GM19099 (cell line): ENCODE data around the gene NFKB1.

Experiments used
- POLR2A ChIP-seq: IDR thresholded peaks from 3 replicates; pipeline ENCODE4 v1.6.1; 2011; ENCODE audit warnings: low read depth; ENCODE audit not compliant: insufficient read length; ENCODE audit errors: extremely low read depth

Gene NFKB1

GRCh38 chr4:102492531-102493241, 8.5 kb upstream of the NFKB1 start:
- TF ChIP-seq POLR2A: no peak

GRCh38 chr4:102493257-102493656, 7.9 kb upstream of the NFKB1 start:
- TF ChIP-seq POLR2A: no peak

GRCh38 chr4:102493794-102494193, 7.4 kb upstream of the NFKB1 start:
- TF ChIP-seq POLR2A: no peak

- TF ChIP-seq POLR2A: no peak
Observed at GRCh38 chr4:102494603-102495002, 6.6 kb upstream of the NFKB1 start.

GRCh38 chr4:102497986-102498385, 3.2 kb upstream of the NFKB1 start:
- no peak for TF ChIP-seq POLR2A

GRCh38 chr4:102500352-102500695, 835 bp upstream of the NFKB1 start:
- no peak for TF ChIP-seq POLR2A

- TF ChIP-seq POLR2A: no peak
Observed at GRCh38 chr4:102501447-102501696, 213 bp downstream of the NFKB1 start.

GRCh38 chr4:102502543-102502818, 1.3 kb downstream of the NFKB1 start:
- no peak for TF ChIP-seq POLR2A

- TF ChIP-seq POLR2A: no peak
Observed at GRCh38 chr4:102503301-102503746, 2.2 kb downstream of the NFKB1 start.

GRCh38 chr4:102503831-102504786, 3.0 kb downstream of the NFKB1 start:
- no peak for TF ChIP-seq POLR2A

GRCh38 chr4:102504941-102505340, 3.8 kb downstream of the NFKB1 start:
- TF ChIP-seq POLR2A: no peak

GRCh38 chr4:102505708-102506107, 4.5 kb downstream of the NFKB1 start:
- TF ChIP-seq POLR2A: no peak

GRCh38 chr4:102506523-102506922, 5.4 kb downstream of the NFKB1 start:
- no peak for TF ChIP-seq POLR2A

- TF ChIP-seq POLR2A: no peak
Observed at GRCh38 chr4:102511830-102512605, 10.9 kb downstream of the NFKB1 start.

- TF ChIP-seq POLR2A: no peak
Observed at GRCh38 chr4:102514298-102514964, 13.3 kb downstream of the NFKB1 start.
